Caki2 (cell line): Measurements from ENCODE around the gene KRTCAP2. TPM values are rescaled to one million over a fixed set of nuclear protein-coding genes. Genes with fewer than 3 reads are reported as not detected.

Source experiments
- DNase-seq: peaks from one replicate; pipeline ENCODE4 v3.0.0-alpha.2; 2015; ENCODE audit warnings: low read depth
- in situ Hi-C: cut with HindIII; loops from 2 replicates; pipeline ENCODE4 v1.10.0; 2016; ENCODE audit warnings: low sequenced_read_pairs, low pct_unique_long_range_greater_than_20kb, mixed read lengths
- total RNA-seq: library from RNA; depleted of rRNA; stranded (reverse); fragments of >200 nt; shearing (Covaris generic); gene quantifications from 2 replicates; pipeline ENCODE4 v1.2.3, GENCODE V29; 2014; ENCODE audit warnings: low replicate concordance; rRNA removed

Gene KRTCAP2
- total RNA-seq, 1 experiment from 2014 or later = 341 TPM

DNA sequence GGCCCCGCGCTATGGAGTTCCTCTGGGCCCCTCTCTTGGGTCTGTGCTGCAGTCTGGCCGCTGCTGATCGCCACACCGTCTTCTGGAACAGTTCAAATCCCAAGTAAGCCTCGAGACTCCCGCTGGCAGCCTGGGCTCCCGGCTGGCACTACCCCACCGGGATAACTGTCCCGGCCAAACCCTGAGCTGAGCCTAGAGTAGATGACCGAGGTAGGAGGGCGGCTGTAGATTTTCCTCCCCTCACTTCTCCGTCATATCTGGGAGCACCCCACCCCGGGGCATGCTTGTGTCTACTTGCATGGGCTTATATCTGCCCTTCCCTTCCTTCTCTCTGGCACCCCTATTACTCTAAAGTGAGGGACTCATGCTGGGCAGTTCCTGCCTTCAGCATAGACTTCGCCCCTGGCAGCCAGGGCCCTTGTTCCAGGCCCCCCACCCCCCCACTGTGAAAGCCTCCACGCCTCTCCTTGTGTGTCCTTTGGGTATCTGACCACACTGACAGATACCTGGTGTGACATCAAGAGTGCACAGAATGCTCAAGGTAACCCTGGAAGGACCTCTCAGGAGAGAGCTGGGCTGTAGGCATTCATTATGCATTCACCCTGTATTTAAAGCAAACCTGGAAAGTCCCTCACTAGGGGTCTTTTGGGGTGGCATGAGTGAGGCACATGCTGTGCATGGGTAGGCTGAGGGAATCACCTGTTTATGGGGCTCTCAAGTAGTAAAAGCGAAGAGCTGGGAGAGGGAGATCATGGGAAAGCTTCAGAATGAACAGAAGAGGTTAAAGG is 44.9 kb downstream of the KRTCAP2 start:
- in situ Hi-C loops = no loop called here
- DNase-seq = no peak

DNA sequence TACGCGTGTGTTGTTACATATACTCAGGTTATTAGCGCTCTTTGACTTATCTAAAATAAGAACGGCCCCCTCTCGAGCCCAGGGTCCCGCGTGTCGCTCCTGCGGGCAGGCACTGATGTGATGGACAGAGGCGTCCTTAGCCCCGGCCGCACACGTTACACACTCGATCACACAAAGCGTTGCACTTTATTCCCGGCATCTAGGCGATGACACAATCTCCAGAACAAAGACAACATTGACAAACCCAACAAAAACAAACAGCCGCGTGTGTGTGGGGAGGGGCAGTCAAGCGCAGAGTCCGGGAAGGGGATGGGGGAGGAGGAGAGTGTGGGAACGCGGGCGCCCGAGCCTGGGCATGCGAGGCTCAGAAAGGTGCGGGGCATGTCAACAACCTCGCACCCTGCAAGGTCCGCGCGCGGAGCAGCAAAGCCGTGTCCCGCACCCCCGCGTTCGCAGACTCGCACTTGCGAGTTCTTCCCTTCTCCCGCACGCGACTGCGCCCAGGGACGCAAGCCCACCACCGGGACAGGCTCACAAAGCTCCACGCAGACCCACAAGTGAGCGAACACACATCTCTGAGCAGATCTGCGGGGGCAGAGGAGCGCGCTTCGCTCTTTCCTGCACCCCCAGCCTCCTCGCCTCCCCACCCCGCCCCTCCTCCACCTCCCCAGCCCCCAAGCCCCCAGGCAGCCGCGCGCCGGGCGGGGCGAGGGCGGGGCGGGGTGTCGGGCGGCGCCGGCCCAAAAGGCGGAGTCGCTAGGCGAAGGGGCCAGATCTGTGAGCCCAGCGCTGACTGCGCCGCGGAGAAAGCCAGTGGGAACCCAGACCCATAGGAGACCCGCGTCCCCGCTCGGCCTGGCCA is 45.8 kb downstream of the KRTCAP2 start, which contains the start of gene EFNA1:
TSS of gene EFNA1 (plus strand) at position 772 of the 862 bp plus-strand sequence. CDS start 102 bp downstream, outside the sequence.
- in situ Hi-C loops = no loop called here
- peak; percentile 76 for DNase-seq

DNA sequence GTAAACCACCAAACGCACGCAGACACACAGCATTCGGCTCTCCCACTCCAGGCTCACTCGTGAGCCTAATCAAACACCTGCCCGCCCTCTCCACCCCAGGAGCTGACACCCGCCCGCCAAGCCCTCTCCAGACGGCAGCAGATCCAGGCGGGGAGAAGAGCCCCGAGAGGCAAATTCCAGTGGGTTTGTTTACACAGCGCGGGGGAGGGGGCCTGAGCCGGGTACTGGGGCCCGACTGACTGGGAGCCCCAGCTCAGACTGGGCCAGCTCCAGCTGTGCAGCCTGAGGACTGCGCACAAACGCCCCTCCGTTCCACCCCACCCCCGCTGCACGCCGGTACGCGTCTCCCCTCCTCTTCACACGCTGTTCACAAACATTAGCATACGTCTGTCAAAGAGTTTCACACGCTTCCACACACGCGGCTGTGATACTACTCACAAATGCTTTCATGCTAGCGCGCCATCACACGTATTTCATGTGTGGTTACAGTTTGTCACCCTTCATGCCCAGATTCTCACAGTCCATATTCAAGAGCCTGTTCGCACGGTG is 46.5 kb downstream of the KRTCAP2 start:
- in situ Hi-C loops = no loop called here
- no peak for DNase-seq

DNA sequence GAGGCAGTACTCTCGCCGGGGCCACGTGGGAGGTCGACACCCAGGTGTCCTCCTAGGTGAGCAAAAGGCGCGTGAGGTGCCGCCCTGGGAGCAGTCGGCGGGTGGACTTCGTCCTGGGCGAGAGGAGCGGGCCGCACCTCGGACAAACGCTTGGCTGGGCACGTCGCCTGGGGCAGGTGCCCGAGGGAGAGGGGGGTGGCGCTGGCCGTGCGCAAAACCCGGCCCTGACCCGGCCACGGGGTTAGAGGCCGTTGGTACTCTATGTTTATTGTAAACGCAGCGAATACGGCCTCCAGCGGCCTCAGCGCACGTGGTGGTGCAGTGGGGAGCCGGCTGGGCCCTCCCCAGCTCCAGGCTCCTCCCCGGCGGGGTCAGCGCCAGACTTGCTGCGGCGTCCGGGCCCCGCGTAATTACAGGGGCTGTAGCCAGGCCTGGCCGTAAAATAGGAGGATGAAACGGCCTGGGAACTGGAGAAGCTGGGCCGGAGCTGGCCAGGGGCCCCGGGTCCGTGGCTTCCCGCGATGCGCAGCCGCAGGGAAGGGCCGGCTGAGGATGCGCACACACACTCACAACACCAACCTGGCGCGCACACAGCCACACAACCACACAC is 47.1 kb downstream of the KRTCAP2 start:
- in situ Hi-C loops = no loop called here
- no peak for DNase-seq

DNA sequence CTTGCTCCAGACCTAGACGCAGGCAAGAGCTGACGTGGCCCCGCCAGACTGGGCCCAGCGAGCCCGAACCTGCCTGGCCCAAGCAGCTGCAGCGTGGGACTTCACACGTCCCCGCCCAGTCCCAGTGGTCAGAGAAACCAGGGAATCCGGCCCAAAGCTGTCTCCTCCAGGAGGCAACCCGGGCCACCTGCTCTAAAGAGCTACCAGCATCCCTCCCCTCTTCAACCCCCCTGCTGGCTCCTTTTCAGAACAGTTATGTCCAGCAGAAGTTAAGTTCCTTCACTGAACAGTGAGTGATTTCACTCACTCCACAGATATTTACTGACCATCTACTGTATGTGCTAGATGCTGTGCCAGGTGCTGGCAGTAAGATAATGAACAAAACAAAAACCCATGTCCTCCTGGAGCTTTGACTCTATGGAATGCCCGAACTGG is 47.6 kb downstream of the KRTCAP2 start:
- in situ Hi-C loops = no loop called here
- no peak for DNase-seq

DNA sequence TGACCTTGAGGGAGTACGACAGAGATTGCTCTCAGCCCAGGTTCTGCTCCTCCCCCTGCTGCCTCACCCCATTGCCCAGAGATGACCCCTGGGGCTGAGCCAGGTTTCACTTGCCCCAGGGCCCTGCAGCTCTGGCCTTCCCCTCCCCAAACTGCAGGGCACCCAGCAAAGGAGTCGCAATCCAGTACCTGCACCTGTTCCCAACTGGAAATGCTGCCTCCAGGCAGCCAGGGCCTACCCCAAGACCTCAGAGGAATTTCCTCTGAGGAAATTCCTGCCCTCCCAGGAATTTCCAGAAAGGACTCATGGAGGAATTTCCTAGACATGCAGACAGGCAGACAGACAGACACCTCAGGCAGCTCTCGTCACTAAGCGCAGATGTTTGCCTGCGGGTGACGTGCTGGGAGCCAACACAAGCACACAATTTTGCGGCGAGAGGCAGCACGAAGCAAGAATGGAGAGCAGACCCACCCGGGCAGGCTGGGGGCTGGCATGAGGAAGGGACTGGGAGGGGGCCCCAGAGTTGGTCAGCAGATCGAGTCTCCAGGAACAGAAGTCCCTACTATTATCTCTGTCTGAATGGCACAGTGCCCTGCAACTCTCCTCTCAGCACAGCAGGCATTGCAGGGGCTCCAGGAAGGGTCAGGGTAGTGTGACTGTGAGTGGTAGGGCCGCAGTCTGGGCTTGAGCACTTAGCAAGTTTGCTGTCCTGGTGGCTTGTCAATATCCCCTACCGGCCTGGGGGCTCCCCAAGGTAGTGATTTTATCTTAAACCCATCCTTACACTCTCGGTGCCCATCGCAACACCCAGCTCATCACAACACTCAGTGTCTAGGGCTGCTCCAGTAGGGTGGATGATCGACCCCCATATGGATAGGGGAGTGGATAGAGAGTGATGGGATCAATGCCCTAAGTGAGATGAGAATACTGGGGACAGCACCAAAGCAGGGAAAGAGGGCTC is 48.3 kb downstream of the KRTCAP2 start:
- in situ Hi-C loops = no loop called here
- DNase-seq = no peak

DNA sequence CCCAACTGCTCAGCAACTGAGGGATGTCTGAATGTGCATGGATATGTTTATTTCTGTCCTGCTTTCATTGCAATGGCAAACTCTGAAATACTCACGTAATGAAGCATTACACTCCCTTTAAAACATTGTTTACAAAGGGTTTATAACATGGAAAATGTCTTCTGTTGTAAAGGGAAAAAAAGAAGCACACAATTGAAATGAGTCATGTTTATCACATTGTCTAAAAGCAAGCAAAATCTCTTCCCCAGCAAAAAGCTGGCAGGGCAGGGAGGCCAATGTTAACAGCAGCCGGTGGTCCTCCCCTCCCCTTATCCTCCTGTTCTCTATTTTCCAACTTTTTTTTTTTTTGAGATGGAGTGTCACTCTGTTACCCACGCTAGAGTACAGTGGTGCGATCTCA is 49.3 kb downstream of the KRTCAP2 start:
- in situ Hi-C loops = no loop called here
- no peak for DNase-seq

DNA sequence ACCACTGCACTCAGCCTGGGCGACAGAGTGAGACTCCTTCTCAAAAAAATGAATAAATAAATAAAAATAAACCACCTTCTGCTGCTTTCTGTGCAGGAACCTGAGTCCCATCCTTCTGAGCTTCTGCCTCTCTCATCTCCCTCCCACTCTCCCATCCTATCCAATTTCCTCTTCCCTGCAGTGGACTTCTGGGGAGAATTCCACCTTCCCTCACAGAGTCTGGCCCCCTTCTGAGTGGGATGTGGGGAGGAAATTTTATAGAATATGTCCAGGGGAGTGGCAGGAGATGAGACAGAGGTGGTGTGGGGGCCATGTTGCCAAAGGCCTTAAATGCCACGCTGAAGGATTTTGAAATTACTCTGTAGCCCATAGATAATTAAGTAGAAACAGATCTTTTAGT is 50.8 kb downstream of the KRTCAP2 start:
- DNase-seq = no peak
- in situ Hi-C loops = no loop called here

DNA sequence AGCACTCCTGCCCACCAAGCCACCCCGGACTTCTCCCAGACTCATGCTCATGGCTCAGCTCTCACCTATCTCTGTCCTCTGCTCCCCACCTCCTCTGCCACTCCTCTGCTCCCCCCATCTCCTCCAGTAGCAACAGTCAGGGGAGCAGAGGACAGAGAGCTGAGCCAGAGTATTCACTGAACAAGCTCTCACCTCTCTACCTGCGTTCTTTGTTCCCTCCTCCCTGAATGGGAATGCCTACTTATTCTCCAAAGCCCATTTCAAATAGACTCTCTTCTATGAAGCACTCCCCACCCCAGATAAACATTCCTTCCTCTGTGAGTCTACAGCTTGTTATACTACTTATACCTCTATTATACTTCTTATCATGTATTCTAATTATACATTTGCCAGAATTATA is 51.9 kb downstream of the KRTCAP2 start:
- no peak for DNase-seq
- in situ Hi-C loops = no loop called here

DNA sequence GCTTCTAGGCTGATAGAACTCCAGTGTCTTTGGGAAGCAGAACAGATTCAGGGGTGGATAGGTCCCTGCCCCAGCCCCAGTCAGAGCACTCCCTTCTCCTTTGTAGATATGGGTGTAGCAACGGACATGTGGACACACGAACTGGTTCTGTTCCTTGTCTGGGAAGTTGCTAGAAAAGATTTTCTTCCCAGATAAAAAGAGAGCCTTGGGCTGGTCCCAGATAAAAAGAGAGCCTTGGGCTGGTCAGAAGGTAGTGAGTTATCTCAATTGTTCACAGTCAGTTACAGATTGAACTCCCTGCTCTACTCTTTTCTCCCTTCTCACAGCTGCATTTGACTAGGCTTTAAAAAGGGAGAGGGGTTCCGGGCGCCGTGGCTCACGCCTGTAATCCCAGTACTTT is 52.9 kb downstream of the KRTCAP2 start:
- DNase-seq = no peak
- in situ Hi-C loops = no loop called here

Other genes with a start within 250 kb of the KRTCAP2 start
- 49.9 and 66.3 TPM in 2 replicates for gene PMVK, start 236.6 kb downstream of the KRTCAP2 start, total RNA-seq
- gene PBXIP1, start 217.2 kb downstream of the KRTCAP2 start, total RNA-seq = 19.2 and 33.0 TPM in 2 replicates
- gene PYGO2, start 211.5 kb downstream of the KRTCAP2 start, total RNA-seq = 18.4 and 22.2 TPM in 2 replicates
- gene SHC1, start 202.6 kb downstream of the KRTCAP2 start, total RNA-seq = 95.0 and 109 TPM in 2 replicates
- 166 and 305 TPM in 2 replicates for gene CKS1B, start 198.6 kb downstream of the KRTCAP2 start, total RNA-seq
- 33.4 and 41.9 TPM in 2 replicates for gene FLAD1, start 190.0 kb downstream of the KRTCAP2 start, total RNA-seq
- not detected in 2 replicates for gene LENEP, start 179.7 kb downstream of the KRTCAP2 start, total RNA-seq
- gene ZBTB7B, start 170.5 kb downstream of the KRTCAP2 start, total RNA-seq = 12.2 and 22.8 TPM in 2 replicates
- not detected in 2 replicates for gene DCST2, start 139.5 kb downstream of the KRTCAP2 start, total RNA-seq
- gene DCST1, start 139.5 kb downstream of the KRTCAP2 start, total RNA-seq = not detected in 2 replicates
- gene ADAM15, start 122.0 kb downstream of the KRTCAP2 start, total RNA-seq = 102 and 125 TPM in 2 replicates
- 22.3 and 38.5 TPM in 2 replicates for gene EFNA4, start 109.6 kb downstream of the KRTCAP2 start, total RNA-seq
- 9.1 and 10.0 TPM in 2 replicates for gene EFNA3, start 94.5 kb downstream of the KRTCAP2 start, total RNA-seq
- 2.5 and 19.2 TPM in 2 replicates for gene EFNA1, start 45.4 kb downstream of the KRTCAP2 start, total RNA-seq
- 46.9 and 54.7 TPM in 2 replicates for gene SLC50A1, start 37.5 kb downstream of the KRTCAP2 start, total RNA-seq
- gene DPM3, start 32.8 kb downstream of the KRTCAP2 start, total RNA-seq = 171 and 198 TPM in 2 replicates
- gene TRIM46, start 545 bp upstream of the KRTCAP2 start, total RNA-seq = not detected in 2 replicates
- gene THBS3, start 34.6 kb upstream of the KRTCAP2 start, total RNA-seq = 20.5 and 28.3 TPM in 2 replicates
- 152 and 172 TPM in 2 replicates for gene MTX1, start 35.4 kb upstream of the KRTCAP2 start, total RNA-seq
- gene ENTREP3, start 82.2 kb upstream of the KRTCAP2 start, total RNA-seq = 4.3 and 7.1 TPM in 2 replicates
- 52.5 and 77.8 TPM in 2 replicates for gene SCAMP3, start 89.1 kb upstream of the KRTCAP2 start, total RNA-seq
- 30.8 and 32.8 TPM in 2 replicates for gene CLK2, start 100.2 kb upstream of the KRTCAP2 start, total RNA-seq
- 0.06 and 0.84 TPM in 2 replicates for gene HCN3, start 104.2 kb upstream of the KRTCAP2 start, total RNA-seq
- gene PKLR, start 128.1 kb upstream of the KRTCAP2 start, total RNA-seq = not detected in 2 replicates
- gene FDPS, start 135.6 kb upstream of the KRTCAP2 start, total RNA-seq = 239 and 330 TPM in 2 replicates
- 22.6 and 24.3 TPM in 2 replicates for gene RUSC1, start 147.6 kb upstream of the KRTCAP2 start, total RNA-seq